ENCODE results near the gene SLC2A1. TPM values are rescaled to one million over a fixed set of nuclear protein-coding genes. Genes with fewer than 3 reads are reported as not detected.
A peak's percentile ranks its signal among the peaks of the same experiment; 100 is the strongest.

SLC2A1 gene
- total and polyA plus RNA-seq, 9 of the 15 experiments (the other 6 are each of a cell fraction or from before 2014, with no cell fraction given): 12.6 to 153 (median 48.0) TPM

GRCh38 chr1:42936309-42937078 lies 22.2 kb downstream of the SLC2A1 start (continued):
- TF ChIP-seq RREB1 (CRISPR knock-in tag; IDR thresholded peaks at IDR 0.05): peak; percentile 12; the same call in 1 of the 2 replicates
- no peak for TF ChIP-seq DLX4 (CRISPR knock-in tag; IDR thresholded peaks at IDR 0.05)
- TF ChIP-seq ZBTB12 (CRISPR knock-in tag; IDR thresholded peaks at IDR 0.05): no peak
- no peak for TF ChIP-seq ZNF76 (CRISPR knock-in tag; IDR thresholded peaks at IDR 0.05; ENCODE audit: borderline replicate concordance)
- TF ChIP-seq ILF3 (IDR thresholded peaks at IDR 0.05; ENCODE audit: borderline replicate concordance): no peak
- TF ChIP-seq JUN (IDR thresholded peaks at IDR 0.05; ENCODE audit: borderline replicate concordance, low read depth, low read length): peak; percentile 92
- TF ChIP-seq JUN (CRISPR knock-in tag; IDR thresholded peaks at IDR 0.05; ENCODE audit: borderline replicate concordance): no peak; the same call in 1 of the 2 replicates
- TF ChIP-seq ZNF324 (CRISPR knock-in tag; IDR thresholded peaks at IDR 0.05): no peak
- peak; percentile 88 for TF ChIP-seq STAT5A (IDR thresholded peaks at IDR 0.05; ENCODE audit: borderline replicate concordance, low read length)
- TF ChIP-seq ZZZ3 (IDR thresholded peaks at IDR 0.05): no peak
- no peak for TF ChIP-seq NFIX (CRISPR knock-in tag; IDR thresholded peaks at IDR 0.05; ENCODE audit: low read depth)
- TF ChIP-seq RBM17 (IDR thresholded peaks at IDR 0.05; ENCODE audit: borderline replicate concordance, low read depth, low read length): no peak
- peak; percentile 86 for TF ChIP-seq ZNF589 (CRISPR knock-in tag; IDR thresholded peaks at IDR 0.05; ENCODE audit: low read depth)
- no peak for TF ChIP-seq PTRF (tag; IDR thresholded peaks at IDR 0.05)
- no peak for TF ChIP-seq ATF2 (CRISPR knock-in tag; IDR thresholded peaks at IDR 0.05)
- TF ChIP-seq ZC3H11A (IDR thresholded peaks at IDR 0.05; ENCODE audit: low read depth, low read length): 0 out of 2 replicates have a peak, but pooled peaks have one; percentile 46
